Activated T-helper 1 cell treated with anti-CD3 and anti-CD28 coated beads, Interleukin-2, amount 50 U/mL, for 16 hours (primary cell): ENCODE data around the gene ERG.

Experiments used
- DNase-seq, 2 donors: peaks; one replicate each; pipeline ENCODE4 v3.0.0-alpha.2; 2020; ENCODE audit warnings: low read depth in 1 of 2, low spot score in 1 of 2

ERG gene

DNA sequence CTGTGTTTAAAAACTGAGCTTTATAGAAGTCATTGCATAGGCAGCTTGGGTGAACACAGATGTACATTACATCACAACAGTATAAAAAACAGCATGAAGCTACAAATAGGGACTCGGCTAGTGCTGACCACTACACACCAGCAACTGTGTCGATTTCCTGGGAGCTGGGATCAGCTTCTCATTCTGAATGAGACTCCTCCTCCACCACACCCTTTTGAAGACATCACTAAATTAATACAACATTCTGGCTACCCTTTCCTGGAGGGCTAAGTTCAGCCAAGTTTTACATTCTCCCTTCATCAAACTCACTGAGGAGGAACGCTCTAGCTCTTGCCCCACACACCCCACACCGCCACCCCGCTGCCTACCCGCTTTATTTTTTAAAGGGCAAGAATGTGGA is 102.7 kb downstream of the ERG start:
- DNase-seq: no peak

DNA sequence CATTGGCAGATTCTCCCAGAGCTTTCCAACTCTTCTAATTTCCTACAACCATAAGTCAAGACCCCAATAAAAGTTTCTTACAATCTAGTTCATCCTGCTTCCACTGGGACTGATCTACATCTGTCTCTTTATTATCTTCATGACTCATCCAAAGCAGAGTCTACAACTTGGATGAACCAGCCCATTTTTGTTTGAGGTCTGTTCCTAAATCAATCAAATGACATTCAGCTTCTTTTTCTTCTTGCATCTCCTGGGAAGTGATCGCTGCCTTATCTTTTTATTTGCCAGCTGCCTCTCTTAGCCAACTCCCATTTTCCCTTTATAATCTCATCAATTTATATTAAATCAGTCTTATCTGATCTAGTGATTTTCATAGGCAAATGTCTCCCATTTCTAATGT is 105.6 kb downstream of the ERG start:
- no peak for DNase-seq

- DNase-seq: no peak
Measured at GRCh38 chr21:38389896-38390295, 108.4 kb downstream of the ERG start.

GRCh38 chr21:38389354-38389676 is 109.0 kb downstream of the ERG start:
- no peak for DNase-seq

DNA sequence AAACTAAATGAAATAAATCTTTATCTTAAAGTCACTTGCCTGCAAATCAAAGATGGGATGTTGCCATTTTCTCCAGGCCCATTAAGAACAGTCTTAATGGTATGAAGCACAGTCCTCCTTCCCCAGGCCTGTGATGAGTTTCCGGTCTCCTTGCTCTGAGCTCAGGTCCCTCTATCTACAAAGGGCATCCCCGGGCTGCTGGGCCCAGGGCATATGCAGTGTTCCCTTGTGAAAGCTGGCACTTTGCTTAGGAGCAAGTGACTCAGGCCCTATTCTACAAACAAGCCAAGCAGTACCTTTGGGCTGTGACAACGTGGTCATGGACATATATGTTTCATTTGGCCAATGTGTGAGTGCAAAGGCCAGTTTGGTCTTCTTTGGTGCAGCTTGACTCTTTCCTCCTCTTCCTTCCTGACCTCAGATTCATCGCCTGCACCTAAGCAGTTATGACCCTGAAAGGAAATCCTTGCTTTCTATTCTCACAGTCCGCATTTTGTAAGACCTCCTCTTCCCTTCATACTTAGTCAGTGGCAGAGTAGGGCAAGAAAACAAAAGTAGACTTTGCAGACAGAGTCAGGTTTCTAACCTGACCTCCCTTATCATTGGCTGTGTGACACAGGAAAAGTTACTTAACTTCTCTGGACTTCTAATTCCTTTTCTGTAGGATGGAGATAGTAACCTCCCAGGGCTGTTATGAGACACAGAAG is 109.5 kb downstream of the ERG start:
- DNase-seq: no peak

- no peak for DNase-seq
Measured at GRCh38 chr21:38388203-38388602, 110.1 kb downstream of the ERG start.

- DNase-seq: no peak
Measured at GRCh38 chr21:38386967-38387366, 111.3 kb downstream of the ERG start.

DNA sequence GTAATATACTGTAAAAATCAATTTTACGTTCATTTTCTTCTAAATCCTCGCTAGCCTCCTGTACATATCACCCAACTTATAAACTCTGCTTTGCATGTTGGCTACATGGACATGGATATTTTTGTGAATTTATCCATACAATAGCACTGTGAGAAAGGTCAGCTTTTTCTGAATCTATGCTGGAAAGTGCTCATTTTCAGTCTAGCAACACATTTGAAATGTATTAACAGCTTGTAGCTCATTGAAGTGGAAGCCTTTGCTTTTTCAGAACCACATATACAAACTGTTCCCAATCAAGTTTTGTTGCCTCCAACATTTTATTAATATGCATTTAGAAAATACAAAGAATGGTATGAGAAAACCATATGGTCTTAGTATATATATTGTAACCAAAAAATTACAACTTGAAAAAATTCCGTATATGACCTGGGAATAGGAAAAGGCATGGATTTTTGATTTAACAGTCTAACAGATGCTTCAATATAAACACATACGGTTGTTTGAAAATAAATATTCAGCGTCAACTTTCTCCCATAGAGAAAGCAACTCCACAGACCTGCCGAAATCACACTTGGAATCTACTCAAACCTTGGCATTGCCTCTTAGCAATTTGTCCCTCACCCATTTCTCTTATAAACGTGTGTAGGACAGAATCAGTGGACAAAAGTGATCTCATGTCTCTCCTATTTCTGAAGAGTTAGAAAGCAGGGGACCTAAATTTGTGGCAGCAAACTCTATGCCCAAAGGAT is 112.7 kb downstream of the ERG start:
- no peak for DNase-seq

DNA sequence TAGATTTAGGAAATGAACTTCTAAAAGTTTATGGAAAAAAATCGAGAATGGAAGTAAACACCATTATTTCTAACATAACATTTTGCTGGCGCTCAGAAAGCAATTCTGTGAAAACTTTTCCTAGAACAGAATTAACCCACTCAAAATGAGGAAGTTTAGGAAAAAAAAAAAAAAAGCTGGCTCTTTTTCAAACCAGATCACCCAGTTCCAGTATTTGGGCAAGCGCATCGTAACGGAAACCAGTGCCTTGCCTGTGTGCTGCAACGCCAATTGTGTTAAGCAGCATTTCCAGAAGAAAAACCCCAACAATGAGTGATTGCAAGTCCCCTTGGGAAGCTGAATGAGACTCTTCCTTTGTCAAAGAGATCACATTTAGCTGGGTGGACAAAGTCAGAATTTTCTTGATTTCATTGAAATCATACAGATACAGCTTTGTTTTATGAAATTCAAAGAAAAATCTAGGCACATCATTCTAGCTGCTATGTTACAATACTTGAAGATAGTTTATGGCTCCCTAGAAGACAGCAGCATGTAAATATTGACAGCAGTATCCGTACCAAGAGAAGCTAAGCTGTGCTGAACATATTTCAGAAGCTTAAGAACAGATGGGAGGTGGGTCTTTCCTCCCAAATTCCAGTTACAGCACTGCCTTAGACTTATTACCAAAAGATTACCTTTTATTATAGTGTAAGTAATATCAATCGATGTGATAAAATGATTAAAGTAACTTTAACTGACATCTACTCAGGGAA is 113.4 kb downstream of the ERG start:
- DNase-seq: no peak

- no peak for DNase-seq
Measured at GRCh38 chr21:38384238-38384560, 114.1 kb downstream of the ERG start.

DNA sequence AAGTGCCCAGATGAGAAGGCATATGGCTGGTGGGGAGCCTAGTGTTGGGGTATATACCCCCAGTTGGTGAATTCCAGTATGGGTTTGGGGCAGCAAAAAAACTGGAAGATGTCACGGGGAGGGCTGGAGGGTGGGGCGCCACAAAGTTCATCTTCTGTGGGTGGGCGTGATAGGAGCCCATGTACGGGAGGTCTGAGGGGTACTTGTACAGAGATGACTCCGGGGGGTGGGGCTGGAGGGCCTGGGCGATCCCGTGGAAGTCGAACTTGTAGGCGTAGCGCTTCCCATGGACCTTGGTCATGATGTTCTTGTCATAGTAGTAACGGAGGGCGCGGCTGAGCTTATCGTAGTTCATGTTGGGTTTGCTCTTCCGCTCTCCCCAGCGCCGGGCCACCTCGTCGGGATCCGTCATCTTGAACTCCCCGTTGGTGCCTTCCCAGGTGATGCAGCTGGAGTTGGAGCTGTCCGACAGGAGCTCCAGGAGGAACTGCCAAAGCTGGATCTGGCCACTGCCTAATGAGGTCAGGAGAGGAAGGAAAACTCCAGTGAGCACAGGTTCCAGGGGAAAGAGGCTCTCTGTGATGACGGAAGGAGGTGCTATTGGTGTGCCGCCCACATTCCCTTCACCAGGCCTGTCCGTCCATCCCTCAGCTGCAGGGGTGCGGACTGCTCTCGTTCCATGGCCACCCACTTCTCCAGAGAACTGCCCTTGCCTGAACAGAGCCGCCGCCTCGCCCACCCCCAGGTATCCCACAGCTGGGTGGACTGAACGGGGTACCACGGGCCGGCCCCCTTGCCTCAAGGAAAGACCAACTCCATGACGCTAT is 114.7 kb downstream of the ERG start:
- no peak for DNase-seq

- no peak for DNase-seq
Measured at GRCh38 chr21:38380481-38381137, 117.7 kb downstream of the ERG start.

GRCh38 chr21:38379147-38379546 is 119.1 kb downstream of the ERG start:
- no peak for DNase-seq

GRCh38 chr21:38377165-38378088 is 120.8 kb downstream of the ERG start:
- no peak for DNase-seq

GRCh38 chr21:38376693-38377092 is 121.6 kb downstream of the ERG start:
- DNase-seq: no peak

DNA sequence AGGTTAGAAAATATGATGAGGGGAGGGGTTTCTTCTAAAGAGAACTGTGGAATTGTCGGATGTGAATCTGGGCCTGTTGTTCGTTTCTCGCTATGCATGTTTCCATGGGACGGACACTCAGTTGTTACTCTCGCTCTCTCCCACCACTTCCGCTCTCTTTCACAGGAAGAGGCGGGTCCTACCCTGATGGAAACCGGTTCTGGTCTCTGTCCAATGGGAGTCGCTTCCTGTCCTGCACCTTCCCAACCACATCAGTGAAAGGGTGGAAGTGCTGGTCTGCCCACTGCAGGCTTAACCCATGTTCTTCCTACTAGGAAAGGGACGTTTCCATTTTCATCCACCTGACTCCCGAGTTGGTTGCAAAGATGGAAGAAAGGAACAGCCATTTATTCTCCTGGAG is 122.0 kb downstream of the ERG start:
- DNase-seq: no peak

- DNase-seq: no peak
Measured at GRCh38 chr21:38367646-38368045, 130.6 kb downstream of the ERG start.

- no peak for DNase-seq
Measured at GRCh38 chr21:38365521-38365920, 132.8 kb downstream of the ERG start.

GRCh38 chr21:38363693-38364092 is 134.6 kb downstream of the ERG start:
- DNase-seq: no peak

- no peak for DNase-seq
Measured at GRCh38 chr21:38361324-38361723, 137.0 kb downstream of the ERG start.
